Activated CD8-positive, alpha-beta memory T cell treated with anti-CD3 and anti-CD28 coated beads for 36 hours (primary cell): ENCODE data around the gene FBLN7. TPM values are rescaled to one million over a fixed set of nuclear protein-coding genes. Genes with fewer than 3 reads are reported as not detected.
"Not testable (repeated sequence)": the region's sequence is repeated elsewhere in the genome, so short reads cannot be mapped to it uniquely, and the experiment has no call there.

Experiments
- CTCF ChIA-PET: fragments of 350-600 bp; sonication (Branson Sonifier 250); formaldehyde crosslinking; loops from one replicate; lab custom pipeline; 2021; ENCODE audit warnings: antibody characterized with exemption; lab: Charles Lee
- POLR2A ChIA-PET: fragments of 350-600 bp; sonication (Branson Sonifier 250); formaldehyde crosslinking; loops from one replicate; lab custom pipeline; 2021; ENCODE audit warnings: antibody characterized with exemption; lab: Charles Lee
- total RNA-seq, 2 experiments: library from RNA; stranded (reverse); gene quantifications; one replicate each; pipeline ENCODE4 v1.2.3, GENCODE V29; 2021

The FBLN7 gene
- total RNA-seq, 2 experiments from 2014 or later, result 3.1 to 3.7 TPM

GRCh38 chr2:112201696-112202430 is 63.7 kb downstream of the FBLN7 start:
- POLR2A ChIA-PET, result no interaction called here
- CTCF ChIA-PET, result no interaction called here

GRCh38 chr2:112204411-112204810 is 66.2 kb downstream of the FBLN7 start:
- ChIA-PET POLR2A (no interaction called here), CTCF (interaction anchor here (1.0 kb wide), 1 partner anchor 9 kb away, joined by 3 read pairs; no protein-coding TSS in a partner anchor)

- CTCF ChIA-PET, POLR2A ChIA-PET: not testable (repeated sequence)
Observed at GRCh38 chr2:112207905-112208304, 69.7 kb downstream of the FBLN7 start.

- CTCF ChIA-PET, result no interaction called here
- POLR2A ChIA-PET, result interaction anchor here (1.1 kb wide), 1 partner anchor 59 kb away, joined by 5 read pairs; no protein-coding TSS in a partner anchor
Observed at GRCh38 chr2:112216167-112216566, 78.0 kb downstream of the FBLN7 start.

GRCh38 chr2:112217854-112218253 is 79.7 kb downstream of the FBLN7 start:
- POLR2A ChIA-PET, result no interaction called here

GRCh38 chr2:112220186-112220585 is 82.0 kb downstream of the FBLN7 start:
- CTCF ChIA-PET, result no interaction called here
- POLR2A ChIA-PET, result no interaction called here

More at GRCh38 chr2:112217854-112218253, 79.7 kb downstream of the FBLN7 start:
- CTCF ChIA-PET, result interaction anchor here (0.5 to 0.7 kb wide), 2 partner anchors 216 to 373 kb away, joined by 3 to 4 read pairs; partner anchors contain the start of gene RGPD8

GRCh38 chr2:112220831-112221230 is 82.6 kb downstream of the FBLN7 start:
- ChIA-PET POLR2A (no interaction called here), CTCF (no interaction called here)

- ChIA-PET CTCF (no interaction called here), POLR2A (no interaction called here)
Observed at GRCh38 chr2:112229348-112229747, 91.2 kb downstream of the FBLN7 start.

- ChIA-PET CTCF (no interaction called here), POLR2A (no interaction called here)
Observed at GRCh38 chr2:112230371-112230770, 92.2 kb downstream of the FBLN7 start.

Other genes with a start within 250 kb of the FBLN7 start
- gene MERTK, start 239.8 kb upstream of the FBLN7 start, total RNA-seq, result under 1 TPM; 0.51 to 0.65 TPM
- gene TMEM87B, start 83.1 kb upstream of the FBLN7 start, total RNA-seq, result 10 to 100 TPM; 14.8 to 16.0 TPM
- gene ZC3H8, start 116.7 kb downstream of the FBLN7 start, total RNA-seq, result 10 to 100 TPM; 25.3 to 26.2 TPM
- 1 to 10 TPM; 3.3 to 3.8 TPM for gene ZC3H6, start 137.2 kb downstream of the FBLN7 start, total RNA-seq